Stimulated activated CD8-positive, alpha-beta memory T cell treated with anti-CD3 and anti-CD28 coated beads, Interleukin-15, amount 100 ng/mL, for 4 hours (primary cell): ENCODE results near the gene OVAAL.

Experiments used
- DNase-seq, 2 donors: peaks; one replicate each; pipeline ENCODE4 v3.0.0-alpha.2; 2020; ENCODE audit warnings: low read depth in 2 of 2

The OVAAL gene

DNA sequence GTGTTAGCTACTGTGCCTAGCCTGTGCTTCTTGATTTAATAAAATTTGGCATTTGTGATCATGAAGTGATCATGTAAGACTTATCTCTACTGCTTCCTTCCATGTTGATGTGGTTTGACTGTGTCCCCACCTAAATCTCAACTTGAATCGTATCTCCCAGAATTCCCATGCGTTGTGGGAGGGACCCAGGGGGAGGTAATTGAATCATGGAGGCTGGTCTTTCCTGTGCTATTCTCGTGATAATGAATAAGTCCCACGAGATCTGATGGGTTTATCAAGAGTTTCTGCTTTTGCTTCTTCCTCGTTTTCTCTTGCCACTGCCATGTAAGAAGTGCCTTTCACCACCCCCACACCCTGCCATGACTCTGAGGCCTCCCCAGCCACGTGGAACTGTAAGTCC lies at the start of gene OVAAL:
Gene OVAAL (plus strand): TSS at position 301 of the 400 bp plus-strand sequence.
- no peak for DNase-seq

DNA sequence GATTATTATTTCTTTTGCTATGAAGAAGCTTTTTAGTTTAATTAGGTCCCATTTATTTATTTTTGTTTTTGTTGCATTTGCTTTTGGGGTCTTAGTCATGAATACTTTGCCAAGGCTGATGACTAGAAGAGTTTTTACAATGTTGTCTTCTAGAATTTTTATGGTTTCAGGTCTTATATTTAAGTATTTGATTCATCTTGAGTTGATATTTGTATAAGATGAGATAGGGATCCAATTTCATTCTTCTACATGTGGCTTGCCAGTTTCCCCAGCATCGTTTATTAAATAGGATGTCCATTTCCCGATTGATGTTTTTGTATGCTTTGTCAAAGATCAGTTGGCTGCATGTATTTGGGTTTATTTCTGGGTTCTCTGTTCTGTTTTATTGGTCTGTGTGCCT lies 47.9 kb upstream of the OVAAL start:
- no peak for DNase-seq

DNA sequence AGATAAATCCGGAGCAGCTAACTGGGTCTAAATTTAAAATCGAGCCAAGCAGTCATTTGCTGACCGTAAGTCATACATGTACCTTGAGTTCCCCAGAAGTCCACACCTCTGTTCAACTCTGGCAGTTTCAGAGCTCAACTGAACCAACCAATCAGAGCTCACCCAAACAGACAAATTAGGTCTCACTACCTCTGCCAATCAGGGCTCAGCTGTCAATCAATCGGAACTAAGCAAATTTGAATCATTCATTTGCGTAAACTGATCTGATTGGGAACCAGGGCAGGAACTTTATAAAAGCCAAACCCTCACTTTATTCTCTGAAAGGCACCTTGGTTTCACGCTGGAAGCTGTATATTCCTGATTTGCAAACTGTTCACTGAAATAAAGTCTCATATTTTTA lies 45.2 kb upstream of the OVAAL start:
- no peak for DNase-seq

DNA sequence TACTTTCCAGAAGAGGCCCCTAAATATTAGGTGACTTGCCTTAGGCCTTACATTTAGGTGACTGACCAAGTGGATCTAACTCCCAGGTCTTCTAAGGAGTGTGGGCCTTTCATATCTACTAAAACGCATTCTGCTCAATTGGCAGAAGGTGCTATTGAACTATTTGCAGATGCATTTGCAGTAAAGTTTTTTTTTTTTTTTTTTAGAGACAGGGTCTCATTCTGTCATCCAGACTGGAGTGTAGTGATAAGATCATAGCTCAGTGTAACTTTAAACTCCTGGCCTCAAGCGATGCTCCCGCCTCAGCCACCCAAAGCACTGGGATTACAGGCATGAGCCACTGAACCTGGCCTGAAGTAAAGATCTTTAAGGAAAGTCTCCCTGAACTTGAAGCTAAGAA lies 43.4 kb upstream of the OVAAL start:
- no peak for DNase-seq

DNA sequence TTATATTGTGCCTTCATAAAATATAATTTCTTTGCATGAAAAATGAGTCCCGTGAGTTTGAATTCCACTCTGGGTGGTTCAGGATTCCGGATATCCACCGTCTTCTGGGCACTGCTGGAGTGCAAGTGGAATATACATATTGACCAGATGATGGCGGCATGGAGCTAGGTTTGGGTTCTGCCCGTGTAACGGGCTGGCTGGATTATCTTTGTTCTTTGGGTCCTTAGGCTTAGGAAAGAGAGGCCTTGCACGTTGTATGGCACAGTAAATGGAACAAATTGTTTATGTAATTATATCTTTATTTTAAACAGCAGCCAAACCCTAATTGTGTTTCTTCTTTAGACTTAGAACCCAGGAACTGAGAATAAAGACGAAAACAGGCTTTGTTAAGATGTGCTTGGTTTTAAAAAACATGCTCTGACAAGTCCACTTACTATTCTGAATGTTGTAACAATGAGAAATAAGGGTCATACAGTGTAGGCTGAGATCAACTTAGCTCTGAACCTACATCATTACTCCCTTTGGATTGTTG lies 42.8 kb upstream of the OVAAL start:
- peak in 1 of 2 donors; percentile 20 for DNase-seq

DNA sequence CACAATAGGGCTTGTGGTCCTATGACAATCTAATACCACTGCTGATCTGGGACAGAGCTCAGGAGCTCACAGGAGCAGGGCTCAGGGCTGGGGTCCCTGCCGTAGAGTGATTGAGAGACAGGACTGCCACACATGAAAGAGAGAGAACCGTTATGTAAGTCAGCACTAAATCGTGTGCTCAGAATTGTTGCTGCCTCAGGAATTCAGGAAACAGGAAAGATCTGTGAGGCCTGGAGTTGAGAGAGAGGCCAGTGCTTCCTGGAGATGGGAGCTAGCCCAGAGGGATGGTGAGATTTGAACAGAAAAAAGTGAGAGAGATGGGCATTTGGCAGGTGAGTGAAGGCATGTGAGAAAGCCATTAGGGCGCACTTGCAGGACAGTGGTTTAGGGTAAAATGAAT lies 38.9 kb upstream of the OVAAL start:
- no peak for DNase-seq

DNA sequence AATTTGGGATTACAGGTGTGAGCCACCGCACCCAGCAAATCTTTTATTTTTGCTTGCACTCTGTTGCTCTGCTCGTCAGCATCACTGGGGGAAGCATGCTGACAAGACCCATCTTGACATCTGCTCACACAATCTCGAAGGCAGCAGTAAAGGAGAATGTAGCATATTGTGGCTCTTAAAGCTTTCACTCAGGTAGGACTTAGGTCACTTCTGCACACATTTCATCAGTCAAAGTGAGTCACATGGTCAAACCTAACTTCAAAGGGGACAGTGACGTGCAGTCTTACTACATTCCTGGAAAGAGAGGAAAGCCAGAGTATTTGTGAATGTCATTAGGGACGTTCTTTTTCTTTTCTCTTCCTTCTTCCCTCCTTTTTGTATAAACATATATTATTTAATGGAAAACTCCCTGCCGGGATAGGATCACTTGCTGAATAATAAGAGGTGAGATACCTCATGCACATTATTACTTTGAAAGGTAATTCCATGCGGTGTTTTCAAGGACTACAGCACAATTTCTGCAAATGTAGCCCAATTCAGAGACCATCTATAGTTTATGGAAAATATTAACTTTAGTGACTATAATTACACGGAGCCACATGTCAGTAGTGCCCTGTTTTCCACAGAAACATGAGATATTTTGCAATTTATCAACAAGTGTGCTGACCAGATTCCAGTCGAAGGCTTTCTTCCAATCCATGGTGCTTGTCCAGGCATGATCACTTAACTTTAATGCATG lies 37.1 kb upstream of the OVAAL start:
- no peak for DNase-seq

DNA sequence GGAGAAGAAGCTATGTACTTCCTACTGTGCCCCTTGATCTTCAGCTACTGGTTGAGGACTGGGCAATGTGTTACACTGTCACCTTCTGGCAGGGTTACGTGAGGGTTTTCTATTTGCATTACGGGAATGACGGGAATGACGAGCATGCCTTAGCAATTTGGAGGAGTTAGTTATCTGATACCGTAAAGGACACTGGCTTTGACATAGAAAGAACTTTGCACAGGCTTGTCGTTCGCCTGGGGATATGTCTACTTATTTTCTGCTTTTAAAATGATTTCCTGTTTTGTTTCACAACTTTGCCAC lies 36.6 kb upstream of the OVAAL start:
- no peak for DNase-seq

DNA sequence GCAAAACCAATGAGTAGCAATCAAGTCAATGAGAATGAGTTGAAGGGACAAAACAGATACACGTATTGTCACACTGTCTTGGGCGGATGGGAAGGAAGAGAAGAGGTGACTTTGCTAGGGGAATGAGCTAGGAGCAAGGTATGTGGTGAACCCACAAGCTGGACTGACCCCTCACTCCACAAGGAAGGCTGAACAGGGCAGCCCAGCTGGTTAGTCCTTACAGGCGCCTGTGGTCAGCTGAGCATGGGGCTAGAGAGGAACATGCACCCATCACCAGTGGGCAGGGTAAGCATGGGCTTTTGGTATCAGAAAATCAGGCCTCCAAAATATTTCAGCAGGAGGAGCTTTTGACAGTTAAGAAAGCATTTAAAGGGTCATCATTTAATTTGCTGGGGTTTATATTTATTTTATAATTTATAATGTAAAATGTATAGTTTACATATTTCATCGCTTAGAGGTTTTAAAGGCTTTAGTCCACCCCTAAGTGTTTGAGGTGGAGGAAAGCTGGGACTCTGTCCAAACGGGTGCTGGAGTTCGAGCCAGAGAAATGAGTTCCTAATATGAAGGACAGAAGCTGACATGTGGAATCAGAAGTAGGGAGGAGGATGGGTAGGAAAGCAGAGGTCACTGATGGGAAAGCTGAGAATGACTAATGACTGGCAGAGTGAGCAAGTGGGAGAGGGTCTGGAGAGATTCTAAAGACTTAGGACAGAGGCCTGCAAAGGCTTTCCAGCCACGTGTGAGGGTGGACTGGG lies 34.4 kb upstream of the OVAAL start:
- DNase-seq = no peak

DNA sequence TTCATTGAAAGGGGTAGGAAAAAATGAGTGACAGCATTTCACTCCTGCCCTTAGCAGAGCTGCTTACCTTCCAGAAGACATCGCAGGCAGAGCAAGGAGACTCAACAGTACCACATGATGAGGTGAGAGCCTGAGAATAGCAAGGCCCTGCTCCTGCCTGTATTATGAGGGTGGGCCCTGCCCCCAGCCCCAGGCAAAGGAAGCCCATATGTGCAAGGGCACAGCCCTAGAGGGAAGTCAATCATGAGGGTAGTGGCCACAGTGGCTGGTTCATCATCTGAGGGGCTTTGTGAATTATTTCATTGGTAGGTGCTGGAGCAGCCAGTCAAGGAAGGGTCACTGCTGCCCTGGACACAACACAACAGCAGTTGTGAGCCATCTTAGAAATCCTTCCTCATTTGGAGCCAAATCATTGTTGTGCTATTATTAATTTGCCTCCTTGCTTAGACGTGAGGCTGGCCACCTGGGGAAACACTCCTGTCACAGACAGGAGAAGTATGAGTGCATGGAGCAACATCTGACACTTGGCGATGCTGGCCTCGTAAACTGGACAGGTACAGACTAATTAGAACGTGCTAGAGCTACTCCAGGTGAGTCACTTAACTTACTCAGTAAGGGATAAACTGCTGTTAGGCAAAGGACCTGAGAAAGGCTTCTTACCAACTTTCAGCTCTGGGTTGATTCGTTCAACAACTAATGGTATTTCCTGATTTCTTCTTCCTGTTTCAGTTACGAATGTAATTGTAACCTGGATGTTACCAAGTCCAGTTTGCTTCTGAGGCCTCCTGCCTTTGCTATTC lies 33.6 kb upstream of the OVAAL start:
- DNase-seq = no peak

DNA sequence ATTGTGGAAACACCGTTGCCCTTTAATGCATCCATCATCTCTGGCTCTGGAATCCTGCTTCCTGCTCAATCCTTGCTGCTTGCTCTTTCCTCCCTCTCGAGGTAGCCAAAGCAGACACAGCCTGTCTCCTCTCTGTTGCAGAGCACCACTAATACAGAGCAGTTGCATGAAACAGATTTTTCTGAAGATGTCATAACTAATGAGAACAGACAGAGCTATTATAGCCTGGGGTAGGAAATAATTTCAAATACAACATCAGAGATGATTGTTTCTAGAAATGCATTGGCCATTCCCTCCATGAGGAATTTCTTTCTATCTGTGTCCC lies 33.1 kb upstream of the OVAAL start:
- no peak for DNase-seq

DNA sequence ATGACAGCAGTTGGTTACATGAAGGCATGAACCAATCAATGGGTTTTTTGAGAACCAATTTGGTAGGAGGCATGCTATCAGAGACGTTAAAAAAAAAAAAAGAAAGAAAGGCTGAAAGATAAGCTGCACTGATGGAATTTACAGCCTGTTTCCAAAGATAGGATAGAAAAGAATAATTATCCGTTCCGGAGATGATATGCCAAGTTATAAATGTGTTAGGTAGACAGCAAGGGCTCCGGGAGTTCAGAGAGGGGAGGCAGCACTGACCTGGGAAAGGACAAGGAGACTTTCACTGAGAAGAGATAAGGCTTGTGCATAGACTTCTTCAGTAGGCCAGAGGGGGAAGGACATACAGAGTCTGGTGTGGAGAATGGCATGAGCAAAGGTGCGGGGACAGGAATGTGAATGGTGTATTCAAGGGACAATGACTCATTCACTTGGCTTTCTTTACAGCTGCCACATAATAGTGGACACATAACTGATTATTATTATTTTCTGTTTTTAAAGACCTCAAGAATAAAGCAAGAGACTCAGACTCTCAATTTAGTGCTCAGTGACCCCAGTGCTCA lies 31.6 kb upstream of the OVAAL start:
- DNase-seq = no peak

DNA sequence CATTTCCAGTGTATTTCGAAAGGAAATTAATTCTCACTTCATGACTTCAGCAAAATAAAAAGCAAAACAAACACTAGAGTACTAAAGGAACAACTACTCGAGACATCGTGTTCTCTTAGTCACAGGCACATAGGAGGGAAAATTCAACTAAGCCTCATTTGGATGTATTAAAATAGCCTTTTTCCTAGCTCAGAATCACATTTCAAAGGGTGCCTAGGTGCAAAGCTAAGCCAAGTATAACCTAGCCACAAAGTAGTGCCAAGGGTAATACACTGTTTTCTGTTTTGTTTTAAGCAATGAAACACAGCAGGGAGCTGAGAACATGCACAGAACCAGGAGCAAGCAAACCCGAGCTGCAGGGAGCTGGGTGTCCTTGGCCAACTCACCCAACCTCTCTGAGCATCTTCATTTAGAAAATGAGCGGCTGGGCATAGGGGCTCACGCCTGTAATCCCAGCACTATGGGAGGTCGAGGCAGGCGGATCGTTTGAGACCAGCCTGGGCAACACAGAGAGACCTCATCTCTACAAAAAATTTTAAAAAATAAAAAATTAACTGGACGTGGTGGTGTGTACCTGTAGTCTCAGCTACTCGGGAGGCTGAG lies 29.8 kb upstream of the OVAAL start:
- DNase-seq = no peak

DNA sequence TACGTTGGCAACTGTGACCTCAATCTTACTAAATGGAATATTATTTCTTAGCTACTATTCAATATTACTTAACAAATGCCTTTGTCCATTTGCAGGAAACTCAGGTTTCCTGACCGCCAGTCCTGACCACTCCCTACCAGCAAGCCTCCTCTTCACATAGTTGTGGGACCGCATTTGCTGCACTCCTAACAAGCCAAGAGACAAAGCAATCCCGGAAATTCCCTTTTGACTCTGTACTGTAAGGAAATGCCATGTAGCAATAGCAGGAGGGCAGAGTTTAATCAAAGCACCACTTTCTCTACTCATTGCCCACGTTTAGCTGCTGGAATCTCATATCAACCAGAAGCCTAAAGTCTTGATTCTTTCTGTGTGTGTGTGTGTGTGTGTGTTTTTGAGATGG lies 28.3 kb upstream of the OVAAL start:
- no peak for DNase-seq

DNA sequence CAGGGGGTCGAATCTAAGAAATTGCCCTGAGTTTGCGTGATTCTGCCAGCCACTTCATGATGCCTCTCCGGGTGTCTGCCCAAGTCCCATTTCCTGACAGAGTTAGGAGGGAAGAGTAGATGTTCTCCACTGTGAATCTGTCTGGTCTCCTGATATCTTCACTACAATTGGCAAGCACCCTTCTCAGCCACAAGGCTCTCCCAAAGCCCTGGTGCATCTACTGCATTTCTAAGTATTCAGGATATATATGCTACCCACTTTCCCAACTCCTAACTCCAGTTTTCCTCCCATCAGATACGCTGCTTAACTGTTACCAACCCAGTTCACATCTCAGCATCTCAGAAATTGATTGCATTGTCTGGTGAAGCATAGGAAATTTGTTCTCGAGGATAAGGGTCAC lies 25.9 kb upstream of the OVAAL start:
- DNase-seq = no peak

DNA sequence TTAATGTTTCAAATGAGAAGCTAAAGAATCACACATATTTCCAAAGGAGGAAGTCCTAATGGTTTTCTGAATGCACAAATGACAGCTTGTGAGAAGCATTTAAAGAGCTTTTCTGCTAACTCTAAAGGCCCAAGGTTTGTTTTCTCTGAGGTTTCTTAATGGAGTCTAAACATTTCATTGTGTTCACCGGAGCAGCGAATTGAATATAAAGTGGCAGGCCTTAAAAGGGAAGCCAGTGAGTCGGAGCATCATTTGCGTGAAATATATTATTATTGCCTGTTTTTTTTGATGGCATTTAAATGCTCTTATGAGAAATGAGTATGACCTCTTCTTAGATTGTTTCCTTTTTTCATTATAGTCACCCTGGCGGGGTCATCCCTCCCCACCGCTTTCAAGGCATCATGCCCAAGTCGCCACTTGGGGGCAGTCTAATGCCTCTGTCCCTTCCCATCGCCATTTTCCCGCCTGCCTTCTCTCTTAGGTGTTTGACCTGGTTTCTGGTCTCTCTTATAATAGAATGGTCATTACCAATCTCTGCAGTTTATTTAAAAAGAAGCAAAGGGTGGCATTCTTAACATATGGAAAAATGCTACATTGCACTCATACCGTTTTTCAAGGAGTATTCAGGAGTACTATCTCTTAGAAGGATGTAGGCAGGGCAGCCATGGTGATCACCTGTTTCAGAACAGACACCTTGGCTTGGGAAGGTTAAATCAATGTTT lies 25.3 kb upstream of the OVAAL start:
- peak in 1 of 2 donors; percentile 16 for DNase-seq

DNA sequence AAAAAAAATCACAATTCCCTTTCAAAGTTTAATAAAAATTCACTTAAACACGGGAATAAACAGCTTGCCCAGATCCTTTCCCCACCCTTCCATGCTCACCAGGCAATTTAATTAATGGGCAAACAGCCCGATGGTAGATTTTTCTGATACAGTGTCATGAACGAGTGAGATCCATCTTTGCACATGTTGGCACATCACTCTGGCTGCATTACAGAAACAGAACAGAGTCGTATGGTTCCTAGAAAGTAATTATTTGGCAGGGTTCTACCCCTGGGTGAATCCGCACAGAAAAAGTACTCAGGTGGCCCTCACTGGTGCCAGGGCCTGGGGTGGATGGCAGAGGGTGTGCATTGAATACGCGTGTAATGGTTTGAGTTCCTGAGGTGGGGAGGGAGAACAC lies 24.6 kb upstream of the OVAAL start:
- DNase-seq = no peak

DNA sequence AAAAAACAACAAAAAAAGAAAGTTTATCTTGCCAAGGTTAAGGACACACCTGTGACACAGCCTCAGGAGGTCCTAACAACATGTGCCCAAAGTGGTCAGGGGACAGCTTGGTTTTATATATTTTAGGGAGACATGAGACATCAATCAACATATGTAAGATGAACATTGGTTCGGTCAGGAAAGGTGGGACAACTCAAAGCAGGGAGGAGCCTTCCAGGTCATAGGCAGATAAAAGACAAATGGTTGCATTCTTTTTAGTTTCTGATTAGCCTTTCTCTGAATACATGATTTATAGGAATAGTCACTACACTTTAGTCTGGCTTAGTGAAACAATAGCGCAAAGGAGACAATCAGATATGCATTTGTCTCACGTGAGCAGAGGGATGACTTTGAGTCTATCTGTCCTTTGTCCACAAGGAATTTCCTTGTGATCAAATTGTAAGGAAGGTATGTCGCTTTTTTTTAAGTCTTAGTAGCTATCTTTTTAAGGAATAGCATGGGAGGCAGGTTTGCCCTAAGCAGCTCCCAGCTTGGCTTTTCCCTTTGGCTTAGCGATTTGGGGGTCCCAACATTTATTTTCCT lies 23.3 kb upstream of the OVAAL start:
- no peak for DNase-seq

DNA sequence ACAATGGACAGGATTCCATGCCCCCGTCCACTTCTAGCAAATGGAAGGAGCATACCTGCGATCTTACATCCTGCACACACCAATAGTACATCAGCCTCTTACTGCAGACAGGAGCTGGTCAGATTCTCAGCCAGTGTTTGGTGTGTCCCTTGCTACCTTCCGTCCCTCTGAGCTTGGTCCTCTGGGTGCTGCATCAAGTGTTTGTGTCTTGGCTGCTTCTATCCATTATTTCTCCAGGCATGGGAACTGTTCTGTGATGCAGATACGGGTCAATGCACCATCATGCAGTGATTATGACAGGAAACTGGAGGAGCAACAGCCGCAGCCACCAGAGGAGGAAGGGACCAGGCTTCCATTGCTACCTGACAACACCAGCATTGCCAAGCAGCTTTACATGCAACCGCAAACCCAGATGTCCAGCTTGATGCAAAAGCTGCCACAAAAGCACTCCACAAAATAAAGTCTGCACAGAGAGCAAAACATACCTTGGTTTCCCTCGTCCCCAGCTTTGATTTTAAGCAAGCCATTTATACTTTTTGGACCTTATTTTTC lies 21.9 kb upstream of the OVAAL start:
- DNase-seq = no peak

DNA sequence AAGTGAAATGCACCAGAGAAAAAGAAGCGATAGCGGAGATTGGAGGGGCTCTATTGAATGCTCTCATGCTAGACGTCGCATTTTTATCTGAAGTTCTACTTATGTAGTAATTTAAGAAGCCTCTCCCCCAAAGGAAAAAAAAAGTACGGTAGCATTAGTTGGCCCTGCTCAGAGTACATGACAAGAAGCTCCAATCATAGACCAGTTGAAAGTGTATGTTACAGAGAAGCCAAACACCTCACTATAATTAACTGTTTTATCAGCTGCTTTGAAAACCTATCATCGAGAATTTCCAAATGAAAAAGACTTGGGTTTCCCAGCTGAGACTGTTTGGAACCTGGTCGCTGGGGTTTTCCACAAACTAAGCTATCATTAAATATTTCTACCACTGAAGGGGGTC lies 19.6 kb upstream of the OVAAL start:
- DNase-seq = no peak
